Bronchial epithelial cell (primary cell): ENCODE data around the gene TMEM120B. TPM values are rescaled to one million over a fixed set of nuclear protein-coding genes. Genes with fewer than 3 reads are reported as not detected.

Source experiments
- DNase-seq: peaks from one replicate; pipeline ENCODE4 v3.0.0-alpha.2; 2010; ENCODE audit warnings: low read depth
- FAIRE-seq: peaks from 2 replicates; lab custom pipeline; 2011; peaks lifted over from hg19 to GRCh38; lab: Jason Lieb, UNC
- H3K27me3 ChIP-seq: 2 replicates; pipeline ENCODE4 v1.5.1; 2011; ENCODE audit warnings: low read length; ENCODE audit not compliant: control insufficient read depth, insufficient read depth
- H3K36me3 ChIP-seq: 2 replicates; pipeline ENCODE4 v1.5.1; 2011; ENCODE audit warnings: low read length; ENCODE audit not compliant: control insufficient read depth, insufficient read depth
- H3K4me3 ChIP-seq: 2 replicates; pipeline ENCODE4 v1.5.1; 2011; ENCODE audit warnings: mild to moderate bottlenecking, low read depth, low read length, control low read depth
- total RNA-seq: library from RNA; depleted of rRNA; stranded (reverse); fragments of >200 nt; gene quantifications from 2 replicates; pipeline ENCODE4 v1.2.1, GENCODE V29; 2014
- TF ChIP-seq, protein P1 (sequence below): IDR thresholded peaks from 2 replicates; pipeline ENCODE4 v1.5.1; 2011; ENCODE audit warnings: mild to moderate bottlenecking, moderate library complexity, low read length, control low read depth, inconsistent platforms; ENCODE audit not compliant: insufficient read depth, severe bottlenecking

The TMEM120B gene
- total RNA-seq, 1 donor from 2014 or later = 9.7 TPM

DNA sequence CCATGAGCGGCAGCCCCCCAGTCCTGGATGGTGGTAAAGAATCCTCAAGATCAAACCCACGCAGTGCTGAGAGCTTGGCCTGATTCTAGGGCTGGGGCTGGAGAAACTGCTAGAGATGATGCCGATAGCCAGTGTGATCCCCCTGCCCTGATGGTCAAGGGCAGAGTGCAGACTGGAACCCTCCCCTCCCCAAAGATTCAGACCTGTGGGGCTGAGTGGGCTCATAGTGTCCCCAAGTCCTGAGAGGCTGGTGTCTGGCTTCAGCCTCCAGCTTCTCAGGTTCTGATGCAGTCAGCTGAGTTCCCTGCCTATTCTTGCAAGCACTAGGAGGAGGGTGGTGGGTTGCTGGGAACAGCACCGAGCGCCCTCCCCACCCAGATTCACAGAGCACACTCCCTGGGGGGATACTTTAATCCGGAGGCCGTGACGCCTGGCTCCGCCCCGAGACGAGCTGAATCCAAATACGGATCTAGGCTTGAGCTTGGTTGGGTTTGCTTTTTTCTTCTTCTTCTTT lies 69.0 kb downstream of the TMEM120B start:
- TF ChIP-seq, protein P1, sequence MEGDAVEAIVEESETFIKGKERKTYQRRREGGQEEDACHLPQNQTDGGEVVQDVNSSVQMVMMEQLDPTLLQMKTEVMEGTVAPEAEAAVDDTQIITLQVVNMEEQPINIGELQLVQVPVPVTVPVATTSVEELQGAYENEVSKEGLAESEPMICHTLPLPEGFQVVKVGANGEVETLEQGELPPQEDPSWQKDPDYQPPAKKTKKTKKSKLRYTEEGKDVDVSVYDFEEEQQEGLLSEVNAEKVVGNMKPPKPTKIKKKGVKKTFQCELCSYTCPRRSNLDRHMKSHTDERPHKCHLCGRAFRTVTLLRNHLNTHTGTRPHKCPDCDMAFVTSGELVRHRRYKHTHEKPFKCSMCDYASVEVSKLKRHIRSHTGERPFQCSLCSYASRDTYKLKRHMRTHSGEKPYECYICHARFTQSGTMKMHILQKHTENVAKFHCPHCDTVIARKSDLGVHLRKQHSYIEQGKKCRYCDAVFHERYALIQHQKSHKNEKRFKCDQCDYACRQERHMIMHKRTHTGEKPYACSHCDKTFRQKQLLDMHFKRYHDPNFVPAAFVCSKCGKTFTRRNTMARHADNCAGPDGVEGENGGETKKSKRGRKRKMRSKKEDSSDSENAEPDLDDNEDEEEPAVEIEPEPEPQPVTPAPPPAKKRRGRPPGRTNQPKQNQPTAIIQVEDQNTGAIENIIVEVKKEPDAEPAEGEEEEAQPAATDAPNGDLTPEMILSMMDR = no peak
- DNase-seq (no peak), FAIRE-seq (no peak)
- peaks cover 4% of the 10 kb centered on the region for H3K36me3 ChIP-seq
- no peak overlapping the region for H3K4me3 ChIP-seq
- no peaks in the 10 kb centered on the region for H3K27me3 ChIP-seq

DNA sequence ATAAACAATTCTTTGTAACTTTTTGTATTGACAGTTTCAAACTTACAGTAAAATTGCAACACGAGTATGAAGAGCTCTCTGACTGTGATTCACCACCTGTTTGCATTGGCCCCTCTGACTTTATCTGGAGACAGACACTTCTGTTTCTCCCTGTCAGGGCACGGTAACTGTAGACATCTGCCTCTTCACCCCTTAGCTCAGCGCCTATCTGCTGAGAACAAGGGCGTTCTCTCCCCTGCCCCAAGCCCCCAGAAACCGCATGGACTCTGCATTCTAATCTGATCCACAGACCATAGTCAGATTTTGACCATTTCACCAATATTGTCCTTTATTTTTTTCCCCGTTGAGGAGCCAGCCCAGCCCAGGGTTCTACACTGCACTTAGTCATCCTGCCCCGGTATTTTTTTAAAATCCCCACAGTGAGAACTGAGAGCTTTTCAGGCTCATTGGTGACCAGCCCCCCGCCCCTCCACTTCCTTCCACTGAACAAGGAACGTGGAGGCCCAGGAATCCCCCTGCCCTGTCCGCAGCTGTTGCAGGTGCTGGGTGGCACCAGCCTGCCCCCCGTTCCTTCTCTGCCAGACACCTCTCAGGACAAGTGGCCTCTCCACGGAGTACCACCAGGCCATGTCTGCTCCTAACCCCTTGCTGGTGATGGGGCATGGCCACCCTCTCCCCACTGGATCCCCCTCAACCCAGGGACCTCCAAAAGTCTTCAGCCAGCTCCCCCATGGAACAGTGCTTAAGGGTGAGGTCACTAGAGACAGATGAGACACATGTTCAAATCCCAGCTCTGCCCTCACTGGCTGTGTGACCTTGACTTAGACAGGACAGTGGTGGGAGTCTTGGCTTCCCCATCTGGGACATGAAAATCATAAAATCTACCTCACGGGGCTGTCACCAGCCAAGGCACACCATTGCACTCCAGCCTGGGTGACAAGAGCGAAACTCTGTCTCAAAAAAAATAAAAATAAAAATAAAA lies 69.7 kb downstream of the TMEM120B start:
- FAIRE-seq (no peak), DNase-seq (peak; percentile 73)
- Histone ChIP-seq H3K4me3 (no peak overlapping the region), H3K36me3 (peaks cover 4% of the 10 kb centered on the region), H3K27me3 (no peaks in the 10 kb centered on the region)
- TF ChIP-seq, protein P1 = no peak

DNA sequence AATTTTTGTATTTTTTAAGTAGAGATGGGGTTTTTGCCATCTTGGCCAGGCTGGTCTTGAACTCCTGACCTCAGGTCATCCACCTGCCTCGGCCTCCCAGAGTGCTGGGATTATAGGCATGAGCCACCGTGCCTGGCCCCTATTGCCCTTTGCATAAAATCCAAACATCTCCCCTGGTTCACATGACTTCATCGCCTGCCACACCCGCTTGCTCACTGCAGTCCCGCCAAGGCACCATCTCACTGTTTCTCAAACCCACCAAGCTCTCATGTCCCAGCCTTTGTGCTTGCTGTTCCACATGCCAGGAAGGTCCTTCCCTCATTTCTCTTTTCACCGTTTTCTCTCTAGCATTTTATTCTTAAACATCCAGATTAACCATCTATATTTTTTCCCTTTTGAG lies 71.2 kb downstream of the TMEM120B start:
- Histone ChIP-seq H3K36me3 (peaks cover 4% of the 10 kb centered on the region), H3K27me3 (no peaks in the 10 kb centered on the region), H3K4me3 (no peak overlapping the region)
- TF ChIP-seq, protein P1 = no peak
- FAIRE-seq = no peak
- DNase-seq = peak; percentile 71

GRCh38 chr12:121784460-121784859 lies 71.9 kb downstream of the TMEM120B start:
- H3K4me3 ChIP-seq = no peak overlapping the region
- H3K36me3 ChIP-seq = peaks cover 5% of the 10 kb centered on the region
- no peaks in the 10 kb centered on the region for H3K27me3 ChIP-seq
- DNase-seq = peak; percentile 97
- FAIRE-seq = peak; percentile 84
- TF ChIP-seq, protein P1 = no peak

- TF ChIP-seq, protein P1 = peak; percentile 37
- Histone ChIP-seq H3K36me3 (peaks cover 2% of the 10 kb centered on the region), H3K4me3 (no peak overlapping the region), H3K27me3 (no peaks in the 10 kb centered on the region)
- DNase-seq = peak; percentile 98
- no peak for FAIRE-seq
Measured at GRCh38 chr12:121786440-121786825, 73.9 kb downstream of the TMEM120B start.
